Hematopoietic multipotent progenitor cell treated with erythropoietin and hydrocortisone succinate and interleukin-3 and kit ligand, for 4 days (in vitro differentiated cells): ENCODE data around the gene PROP1.
"Not testable (repeated sequence)": the region's sequence is repeated elsewhere in the genome, so short reads cannot be mapped to it uniquely, and the experiment has no call there.

Experiments
- DNase-seq: peaks from one replicate; pipeline ENCODE4 v3.0.0-alpha.2; 2015

PROP1 gene

DNA sequence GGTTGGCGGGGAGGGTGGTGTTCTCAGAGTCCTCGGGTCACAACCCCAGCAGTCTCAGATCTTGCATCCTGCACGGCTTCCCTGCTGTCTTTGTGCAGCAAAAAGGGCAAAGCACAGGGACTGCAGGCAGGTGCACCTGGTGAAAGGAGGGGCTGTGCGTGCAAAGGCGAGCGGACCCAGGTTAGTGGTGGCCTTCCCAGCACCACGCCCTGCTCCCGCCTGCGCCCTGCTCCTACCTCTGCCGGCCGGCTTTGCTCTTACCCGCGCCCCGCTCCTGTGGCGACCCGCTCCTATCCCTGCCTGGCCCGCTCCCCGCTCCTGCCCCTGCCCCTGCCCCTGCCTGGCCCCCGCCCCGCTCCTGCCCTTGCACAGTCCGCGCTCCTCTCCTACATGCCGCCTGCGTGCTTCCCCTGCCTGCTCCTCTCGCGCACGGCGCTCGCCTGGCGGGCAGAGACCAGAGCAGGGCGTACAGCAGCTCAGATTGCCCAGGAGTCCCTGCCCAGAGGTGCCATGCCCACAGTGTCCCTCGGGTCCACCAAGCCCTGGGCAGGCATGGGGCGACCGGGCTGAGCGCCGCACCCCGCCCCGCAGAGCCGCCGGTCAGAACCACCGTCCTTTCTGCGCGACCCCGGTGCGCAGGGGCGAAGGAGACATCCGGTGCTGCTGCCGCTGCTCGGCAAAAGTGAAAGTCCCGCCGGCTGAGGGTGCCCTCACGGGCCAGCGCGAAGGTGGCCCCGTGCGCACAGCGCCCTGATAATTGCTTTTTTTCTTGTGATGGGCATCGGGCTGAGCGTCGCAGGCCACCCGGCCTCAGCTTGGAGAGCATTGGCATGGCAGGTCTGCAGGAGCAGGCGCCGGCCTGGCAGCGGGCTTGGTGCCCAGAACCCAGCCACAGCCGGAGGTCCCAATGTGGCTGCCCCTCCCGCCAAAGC lies 52.0 kb downstream of the PROP1 start:
- DNase-seq, result peak; percentile 23

DNA sequence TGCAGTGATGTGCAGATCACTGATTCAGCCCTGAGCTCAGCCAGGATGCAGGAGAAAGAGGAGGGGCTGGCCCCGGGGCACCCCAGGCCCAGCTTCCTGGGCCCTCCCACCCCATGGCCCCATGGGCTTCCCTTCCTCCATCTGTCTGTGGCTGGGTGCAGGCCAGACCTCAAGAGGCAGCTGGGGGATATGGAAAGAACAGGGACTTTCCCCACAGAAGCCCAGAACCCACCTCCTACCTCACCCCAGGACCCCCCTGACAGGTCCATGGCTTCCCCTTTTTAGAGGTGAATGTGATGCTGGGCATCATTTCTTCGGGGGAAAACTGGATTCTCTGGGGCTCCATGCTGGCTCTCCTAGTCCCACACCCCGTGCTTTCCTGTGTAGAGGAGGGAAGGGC lies 53.1 kb downstream of the PROP1 start:
- not testable (repeated sequence) for DNase-seq
